Right atrium auricular region (tissue), 2 donors: Measurements from ENCODE around the gene COA4. TPM values are rescaled to one million over a fixed set of nuclear protein-coding genes. Genes with fewer than 3 reads are reported as not detected.

Experiments
- DNase-seq: peaks from one replicate; pipeline ENCODE4 v3.0.0-alpha.2; 2019; ENCODE audit warnings: low spot score
- H3K27ac ChIP-seq, 2 donors: fragments of 200-600 bp; sonication (generic); 1 replicate in 1 of 2; 2 replicates in 1 of 2; pipeline ENCODE4 v1.5.1; 2016 to 2019
- H3K27me3 ChIP-seq, 2 donors: fragments of 200-600 bp; sonication (generic); one replicate each; pipeline versions ENCODE4 v1.5.1 to v1.6.0; 2017 to 2019
- H3K36me3 ChIP-seq: fragments of 200-600 bp; sonication (generic); one replicate; pipeline ENCODE4 v1.5.1; 2016
- H3K4me1 ChIP-seq, 2 donors: fragments of 200-600 bp; sonication (generic); one replicate each; pipeline versions ENCODE4 v1.5.1 to v1.6.0; 2017 to 2019
- H3K4me3 ChIP-seq, 2 donors: fragments of 200-600 bp; sonication (generic); 1 replicate in 1 of 2; 2 replicates in 1 of 2; pipeline ENCODE4 v1.5.1; 2017 to 2019; ENCODE audit warnings: mild to moderate bottlenecking in 1 of 2, moderate library complexity in 1 of 2
- H3K9me3 ChIP-seq, 2 donors: fragments of 200-600 bp; sonication (generic); one replicate each; pipeline ENCODE4 v1.5.1; 2019
- CTCF ChIP-seq, 2 donors: fragments of 200-600 bp; sonication (generic); IDR thresholded peaks; one replicate each; pipeline ENCODE4 v1.5.1; 2019; ENCODE audit warnings: antibody characterized with exemption in 2 of 2
- total RNA-seq, 2 donors: library from RNA; depleted of rRNA; stranded (reverse); fragments of >200 nt; gene quantifications; one replicate each; pipeline ENCODE4 v1.1.0, GENCODE V29; 2016

The COA4 gene
- total RNA-seq, 2 donors from 2014 or later = 90.7 to 102 TPM

GRCh38 chr11:73830261-73830660 lies 46.4 kb downstream of the COA4 start:
- no peaks in the 10 kb centered on the region for H3K27me3 ChIP-seq
- TF ChIP-seq CTCF (IDR thresholded peaks at IDR 0.05) = no peak
- no peaks in the 10 kb centered on the region for H3K4me1 ChIP-seq
- peaks cover 19% of the 10 kb centered on the region for H3K36me3 ChIP-seq
- H3K4me3 ChIP-seq = no peak overlapping the region
- no peak for DNase-seq
- H3K9me3 ChIP-seq = no peaks in the 10 kb centered on the region
- H3K27ac ChIP-seq = no peak overlapping the region

Other genes with a start within 250 kb of the COA4 start
- gene PLEKHB1, start 230.3 kb downstream of the COA4 start, total RNA-seq = 10 to 100 TPM; 13.0 to 23.8 TPM
- 100 to 1,000 TPM in 1 of 2 donors, 10 to 100 TPM in 1; 94.7 to 104 TPM for gene RAB6A, start 115.8 kb downstream of the COA4 start, total RNA-seq
- gene MRPL48, start 89.0 kb downstream of the COA4 start, total RNA-seq = 10 to 100 TPM; 18.7 to 25.3 TPM
- gene PAAF1, start 153 bp upstream of the COA4 start, total RNA-seq = 10 to 100 TPM; 10.2 to 12.3 TPM
- gene DNAJB13, start 74.2 kb upstream of the COA4 start, total RNA-seq = not detected
- gene UCP2, start 106.0 kb upstream of the COA4 start, total RNA-seq = 10 to 100 TPM in 1 of 2 donors, 1 to 10 TPM in 1; 8.2 to 13.2 TPM
- 1 to 10 TPM in 1 of 2 donors, under 1 TPM in 1; 0.37 to 1.1 TPM for gene UCP3, start 132.2 kb upstream of the COA4 start, total RNA-seq